ENCODE measurements around the gene CYYR1.

The CYYR1 gene

DNA sequence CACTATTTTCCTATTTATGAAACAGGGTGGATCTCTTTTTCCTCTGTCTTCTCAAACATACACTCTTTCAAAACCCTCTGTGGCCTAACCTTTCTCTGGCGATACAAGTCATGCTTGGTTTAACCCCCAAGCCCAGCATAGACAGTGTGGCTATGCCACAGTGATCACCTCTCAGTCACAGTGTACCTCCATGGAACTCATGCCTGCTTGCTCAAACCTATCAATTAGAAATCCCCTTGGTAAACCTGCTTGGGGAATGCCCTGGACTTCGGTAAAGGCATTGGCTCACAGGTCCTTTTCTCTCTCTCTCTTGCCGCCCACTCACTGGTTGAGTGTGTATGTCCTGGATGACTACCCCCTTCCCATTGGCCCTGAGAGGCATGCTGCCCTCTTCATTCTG, 147.5 kb downstream of the CYYR1 start:
- DNase-seq: no peak

DNA sequence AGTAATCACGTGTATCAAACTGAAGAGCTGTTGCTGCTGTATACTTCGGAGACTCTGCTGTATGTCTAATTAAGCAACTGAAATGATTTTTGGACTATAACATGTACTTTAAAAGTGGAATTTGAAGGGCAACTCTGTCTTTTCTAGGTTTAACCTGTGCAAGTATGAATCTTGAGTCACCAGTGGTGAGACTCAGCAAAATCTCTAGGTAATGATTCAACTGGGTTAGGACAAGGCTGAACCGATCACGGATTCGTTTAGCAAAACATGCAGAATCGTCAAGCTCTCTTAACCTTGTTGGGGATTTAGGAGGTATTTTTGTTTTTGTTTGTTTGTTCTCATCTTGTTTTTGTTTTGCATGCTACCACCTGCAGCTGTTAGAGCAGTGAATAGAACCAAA, 149.6 kb downstream of the CYYR1 start:
- no peak for DNase-seq

DNA sequence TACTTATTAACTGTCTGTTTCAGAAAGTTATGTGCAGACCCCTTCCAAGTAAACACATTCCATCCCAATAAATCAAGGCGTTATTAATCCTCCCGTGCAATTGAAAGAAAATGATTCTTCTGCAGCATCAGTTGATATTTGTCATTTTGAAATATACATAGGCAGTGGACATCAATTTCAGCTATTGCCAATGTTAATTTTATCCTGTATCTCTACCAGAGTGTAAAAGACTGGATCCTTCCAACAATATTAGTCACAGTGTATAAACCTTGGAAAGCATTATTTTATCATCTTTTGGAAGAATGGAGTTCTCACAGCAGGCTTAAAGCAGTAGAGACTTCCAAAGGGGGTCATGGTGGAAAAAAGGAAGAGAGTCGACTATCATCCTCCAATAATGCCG, 150.4 kb downstream of the CYYR1 start:
- no peak for DNase-seq

DNA sequence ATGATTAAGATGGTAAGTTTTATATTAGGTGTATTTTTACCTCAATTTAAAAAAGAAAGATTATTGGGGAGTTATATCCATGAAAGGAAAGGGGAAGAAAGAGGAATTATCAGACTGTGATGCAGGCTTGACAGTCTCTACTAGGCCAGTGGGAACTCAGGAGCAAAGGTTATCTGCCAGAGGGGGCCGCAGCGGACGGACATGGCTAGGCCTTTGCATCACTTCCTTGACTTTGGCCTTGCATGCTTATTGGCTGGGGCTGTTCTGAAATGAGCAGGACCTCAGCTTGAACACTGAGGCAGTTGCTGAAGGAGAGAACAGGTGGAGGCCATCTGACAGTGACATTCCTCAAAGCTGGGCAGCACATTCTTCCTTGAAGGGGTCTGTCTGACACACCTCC, 150.9 kb downstream of the CYYR1 start:
- DNase-seq: no peak

DNA sequence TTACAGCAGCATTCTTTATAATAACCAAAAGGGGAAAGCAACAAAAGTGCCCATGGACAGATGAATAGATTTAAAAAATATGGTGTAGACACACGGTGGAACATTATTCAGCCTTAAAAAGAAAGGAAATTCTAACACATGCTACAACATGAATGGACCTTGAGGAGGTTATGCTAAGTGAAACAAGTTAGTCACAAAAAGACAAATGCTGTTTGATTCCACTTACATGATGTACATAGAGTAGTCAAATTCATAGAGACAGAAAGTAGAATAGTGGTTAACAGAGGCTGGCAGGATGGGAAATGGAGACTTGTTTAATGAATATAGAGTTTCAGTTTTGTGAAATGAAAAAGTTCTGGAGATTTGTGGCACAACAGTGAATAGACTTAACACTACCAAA, 151.4 kb downstream of the CYYR1 start:
- DNase-seq: peak in 1 of 5 donors; percentile 12
